NCI-H2029 treated with DMSO at 0.1 percent for 48 hours (cell line): ENCODE data around the gene RBM20.
"Not testable (repeated sequence)": the region's sequence is repeated elsewhere in the genome, so short reads cannot be mapped to it uniquely, and the experiment has no call there.

ENCODE experiments used
- DNase-seq: peaks from one replicate; lab custom pipeline; 2025; lab: John Stamatoyannopoulos, UW

RBM20 gene

DNA sequence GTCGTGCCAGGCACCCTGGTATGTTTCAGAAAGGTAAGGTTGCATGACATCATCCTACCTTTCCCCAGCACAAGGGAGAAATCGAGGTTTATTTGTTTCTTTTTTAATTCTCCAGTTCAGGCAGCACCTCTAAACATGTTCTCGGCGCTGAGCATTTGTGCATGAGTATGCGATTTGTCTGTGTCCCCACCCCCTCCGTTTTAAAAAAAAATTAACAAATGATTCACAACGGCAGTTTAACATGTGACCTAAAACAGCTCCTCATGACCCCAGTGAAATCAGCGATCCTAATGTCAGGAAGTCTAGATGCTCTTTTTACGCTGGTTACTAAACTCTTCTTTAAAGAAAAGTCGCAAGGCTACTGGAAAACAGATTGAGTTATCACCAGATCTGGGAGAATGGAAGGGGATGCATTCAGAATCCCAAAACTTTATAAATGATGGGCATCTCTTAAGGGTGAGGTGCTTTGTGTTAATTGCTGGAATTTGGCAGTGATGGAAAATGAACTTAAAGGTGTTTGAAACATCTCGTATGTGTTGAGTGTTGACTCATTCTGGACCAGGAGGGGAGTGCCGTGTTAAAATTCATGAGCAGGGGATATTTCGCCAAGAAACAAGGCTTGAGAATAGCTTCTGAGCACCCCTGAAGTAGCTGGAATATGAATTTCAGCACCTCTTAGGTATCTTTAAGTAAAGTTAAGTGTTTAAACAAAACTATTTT is 120.8 kb downstream of the RBM20 start:
- no peak for DNase-seq

DNA sequence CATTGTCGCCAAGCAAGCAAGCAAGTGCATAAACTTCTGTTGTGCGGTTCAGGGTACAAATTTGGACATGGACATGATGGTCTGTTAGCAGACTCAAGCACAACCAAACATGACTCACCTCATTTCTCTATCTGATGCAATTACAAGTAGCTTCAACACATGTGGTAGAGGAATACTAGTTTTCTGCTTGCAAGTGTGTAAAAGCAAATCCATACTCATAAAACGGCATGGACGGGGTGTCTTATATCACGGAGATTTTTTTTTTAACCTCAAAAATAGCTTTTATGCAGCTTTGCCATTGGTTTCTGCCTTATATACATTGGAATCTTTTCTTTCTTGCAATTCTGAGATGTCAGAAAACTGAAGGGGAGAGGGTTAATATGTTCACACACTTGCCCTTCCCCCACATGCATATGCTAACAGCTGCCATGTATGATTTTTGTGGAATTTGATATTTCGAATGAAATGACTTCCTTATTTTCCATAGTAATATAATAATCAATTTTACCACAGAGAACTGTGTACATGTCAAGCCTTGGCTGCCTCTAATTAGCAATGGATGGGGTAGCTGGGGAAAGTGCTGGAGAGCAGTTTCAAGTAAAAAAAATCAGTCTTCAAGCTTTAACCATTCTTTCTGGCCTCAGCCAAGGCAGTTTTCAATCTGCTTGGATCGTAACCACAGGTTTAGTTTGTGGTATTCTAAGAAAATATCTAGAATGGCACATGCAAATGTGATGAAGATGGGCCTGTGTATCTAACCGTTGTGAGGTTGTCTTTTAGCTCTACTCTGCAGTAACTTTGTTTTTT is 121.6 kb downstream of the RBM20 start:
- DNase-seq: no peak

DNA sequence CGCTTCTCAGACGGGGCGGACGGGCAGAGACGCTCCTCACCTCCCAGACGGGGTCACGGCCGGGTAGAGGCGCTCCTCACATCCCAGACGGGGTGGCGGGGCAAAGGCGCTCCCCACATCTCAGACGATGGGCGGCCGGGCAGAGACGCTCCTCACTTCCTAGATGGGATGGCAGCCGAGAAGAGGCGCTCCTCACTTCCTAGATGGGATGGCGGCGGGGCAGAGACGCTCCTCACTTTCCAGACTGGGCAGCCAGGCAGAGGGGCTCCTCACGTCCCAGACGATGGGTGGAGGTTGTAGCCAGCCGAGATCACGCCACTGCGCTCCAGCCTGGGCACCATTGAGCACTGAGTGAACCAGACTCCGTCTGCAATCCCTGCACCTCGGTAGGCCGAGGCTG is 123.5 kb downstream of the RBM20 start:
- DNase-seq: not testable (repeated sequence)

DNA sequence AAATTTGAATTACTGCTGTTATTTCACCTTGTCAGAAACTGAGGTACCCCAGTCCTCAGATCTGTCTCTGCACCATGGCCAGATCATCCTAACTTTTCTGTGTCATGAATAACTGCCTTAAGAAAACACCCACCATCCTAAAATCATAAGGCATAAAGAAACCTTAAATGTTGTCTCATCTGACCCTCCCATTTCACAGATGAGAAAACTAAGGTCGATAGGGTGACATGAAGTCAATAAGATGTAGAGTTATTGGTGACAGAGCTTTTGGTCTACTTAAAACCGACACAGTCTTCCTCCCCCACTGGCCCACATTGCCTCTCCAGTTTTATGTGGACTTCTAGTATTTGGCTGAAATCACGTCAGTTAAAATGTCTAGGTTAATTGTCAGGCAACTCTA is 126.1 kb downstream of the RBM20 start:
- DNase-seq: no peak

DNA sequence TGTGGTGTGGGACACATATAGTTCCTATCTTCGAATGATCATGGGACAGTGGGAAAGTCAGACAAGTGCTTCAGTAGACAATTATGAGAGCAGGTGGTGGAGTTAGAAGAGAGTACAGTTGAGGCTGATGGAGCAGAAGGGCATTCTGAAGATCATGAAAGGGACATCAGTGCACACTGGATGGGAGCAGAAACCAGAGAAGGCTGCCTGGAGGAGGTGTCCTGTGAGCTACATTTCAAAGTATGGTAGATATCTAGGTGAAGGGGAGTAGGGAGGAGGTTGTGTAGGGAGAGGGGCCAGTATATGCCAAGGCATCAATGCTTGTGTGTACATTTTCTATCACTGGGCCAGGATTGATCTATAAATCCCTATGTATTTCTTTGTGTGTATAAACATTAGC is 127.3 kb downstream of the RBM20 start:
- DNase-seq: no peak

DNA sequence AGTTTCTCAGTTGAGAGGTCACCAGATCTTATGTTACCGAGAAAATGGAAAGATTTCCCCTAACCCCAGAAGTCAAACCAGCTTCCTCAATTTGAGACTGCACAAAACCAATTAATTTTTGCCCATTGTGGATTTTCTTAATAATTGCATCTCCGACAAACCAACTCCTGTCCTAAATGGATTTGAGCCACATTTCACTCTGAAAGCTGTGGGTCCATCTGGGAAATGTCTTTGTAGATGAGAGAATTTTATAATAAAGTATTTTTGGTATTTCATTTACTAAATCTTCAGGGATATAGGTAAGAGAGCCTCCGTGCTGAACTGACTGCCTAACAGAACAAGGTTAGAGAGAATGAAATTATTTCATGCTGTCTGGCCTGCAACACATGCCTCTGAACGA is 127.9 kb downstream of the RBM20 start:
- no peak for DNase-seq

DNA sequence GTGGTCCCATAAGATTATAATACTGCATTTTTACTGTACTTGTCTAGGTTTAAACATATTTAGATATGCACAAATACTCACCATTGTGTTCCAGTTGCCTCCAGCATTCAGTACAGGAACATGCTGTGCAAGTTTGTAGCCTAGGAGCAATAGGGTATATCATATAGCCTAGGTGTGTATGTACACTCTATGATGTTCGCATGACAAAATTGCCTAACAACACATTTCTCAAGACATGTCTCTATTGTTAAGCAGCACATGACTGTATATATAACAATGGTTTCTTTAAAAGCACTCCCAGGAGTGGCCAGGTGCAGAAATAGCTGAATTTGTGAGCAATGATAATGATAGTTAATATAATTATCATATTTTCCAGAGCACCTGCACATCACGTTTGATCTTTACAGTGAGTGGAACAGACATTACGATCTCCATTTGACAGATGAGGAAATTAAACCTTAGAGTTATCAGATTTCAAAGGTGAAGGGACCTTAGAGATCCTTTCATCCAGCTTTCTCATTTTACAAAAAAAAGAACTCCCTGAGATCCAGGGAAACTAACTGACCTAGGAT is 128.4 kb downstream of the RBM20 start:
- DNase-seq: no peak

DNA sequence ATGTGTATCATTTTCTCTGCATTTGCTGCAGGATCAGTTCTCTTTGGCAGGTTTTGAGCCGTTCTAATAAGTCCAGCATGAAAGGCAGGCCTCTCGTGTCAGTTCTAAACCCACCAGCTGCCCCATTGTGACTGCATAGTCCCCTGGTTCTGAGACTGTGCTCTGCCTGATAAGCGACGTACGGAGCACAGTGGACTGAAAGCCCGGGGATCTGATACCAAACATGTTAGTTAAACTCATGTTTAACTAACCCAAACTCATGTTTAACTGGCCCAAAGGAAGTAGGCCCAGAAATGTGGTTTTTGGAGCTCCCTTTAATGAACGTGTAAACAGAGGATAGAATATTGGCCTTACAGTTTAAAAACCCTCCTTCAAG is 129.5 kb downstream of the RBM20 start:
- no peak for DNase-seq

DNA sequence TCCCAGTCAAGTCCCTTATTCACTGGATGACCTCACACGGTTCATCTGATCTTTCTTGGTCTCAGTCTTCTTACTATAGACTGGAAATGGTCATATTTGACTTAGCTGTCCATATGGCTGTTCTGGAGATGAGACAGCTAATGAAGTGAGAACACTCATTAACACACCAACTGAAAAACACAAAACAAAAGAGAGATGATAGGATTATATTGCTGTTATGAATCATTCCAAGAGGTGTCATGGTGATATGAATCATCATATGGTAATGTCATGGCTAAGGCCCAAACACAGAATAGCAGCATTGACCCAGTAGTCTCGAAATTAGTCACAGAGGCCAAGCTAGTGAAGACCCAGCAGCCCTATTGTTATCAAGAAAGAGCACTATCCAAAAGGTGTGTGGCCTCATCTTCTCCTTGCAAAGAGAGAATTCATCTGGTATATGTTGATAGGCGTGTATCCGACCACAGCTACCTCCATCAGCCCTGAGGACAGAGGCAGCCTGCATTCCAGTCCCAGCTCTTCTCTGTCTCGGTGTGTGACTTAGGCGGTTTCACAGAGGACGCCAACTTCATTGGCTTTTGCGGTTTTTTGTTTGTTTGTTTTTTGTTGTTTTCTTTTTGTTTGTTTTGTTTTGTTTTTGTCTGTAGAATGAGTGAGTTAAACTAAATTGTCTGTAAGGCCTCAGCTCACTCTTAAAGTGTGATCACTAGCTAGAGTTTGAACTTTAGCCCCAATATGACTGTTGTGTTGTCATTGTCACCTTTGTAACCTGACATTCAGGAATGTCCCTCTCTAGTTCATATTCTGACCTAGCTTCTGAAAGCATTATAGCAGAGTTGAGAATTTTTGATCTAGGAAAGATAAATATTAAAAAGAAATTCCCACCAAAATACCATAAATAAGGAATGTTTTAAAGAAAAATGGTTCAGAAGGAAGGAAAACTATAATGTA is 130.2 kb downstream of the RBM20 start:
- no peak for DNase-seq

DNA sequence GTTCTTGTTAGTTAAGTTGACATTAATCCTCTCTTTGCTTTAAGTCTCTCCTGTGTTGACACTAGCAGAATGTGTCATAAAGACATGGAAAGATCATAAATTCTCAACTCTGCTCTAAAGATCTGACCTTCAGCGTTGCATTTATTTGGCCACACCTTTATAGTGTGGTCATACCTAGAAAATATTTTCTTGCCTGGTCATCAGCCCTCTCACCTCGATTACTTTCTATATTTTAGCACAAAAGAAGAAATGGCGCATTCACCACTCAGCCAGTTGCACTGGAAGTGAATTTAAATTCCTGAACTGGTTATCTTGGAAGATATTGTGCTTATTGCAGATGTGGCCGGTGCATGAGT is 130.9 kb downstream of the RBM20 start:
- DNase-seq: no peak

DNA sequence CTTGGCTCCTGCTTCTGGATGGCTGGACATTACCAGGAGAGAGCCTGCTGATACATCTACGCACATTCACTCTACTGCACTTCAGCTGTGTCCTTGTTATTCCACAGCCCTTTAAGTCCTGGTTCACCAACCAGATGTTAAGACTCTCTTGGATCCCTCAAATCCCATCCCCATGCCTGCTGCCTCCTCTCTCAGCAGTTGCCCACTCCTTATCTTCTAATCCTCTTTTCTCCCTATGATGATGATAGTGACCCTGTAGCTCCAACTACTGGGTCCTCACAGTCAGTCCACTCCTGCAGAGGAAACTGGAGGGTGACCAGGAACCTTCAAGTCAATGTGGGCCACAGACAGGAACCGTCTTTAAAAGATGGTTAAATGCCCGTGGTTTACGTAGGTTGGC is 131.3 kb downstream of the RBM20 start:
- DNase-seq: no peak

DNA sequence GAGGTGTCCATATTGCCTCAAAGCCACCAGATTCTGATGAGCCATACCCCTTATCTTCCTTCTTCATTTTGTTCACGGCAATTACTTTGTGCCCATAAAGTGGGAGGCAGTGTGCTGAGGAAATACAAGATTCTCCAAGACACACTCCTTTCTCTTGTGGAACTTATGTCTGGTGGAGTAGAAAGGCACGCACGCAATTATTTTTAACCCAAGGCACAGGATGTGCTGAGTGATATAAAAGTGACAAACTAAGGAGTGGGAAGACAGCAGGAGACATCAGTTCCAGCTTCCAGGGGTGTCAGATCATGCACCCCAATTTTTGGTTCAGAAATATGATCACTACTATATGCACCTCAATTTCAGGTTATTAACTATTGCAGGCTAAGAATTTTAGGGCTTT is 132.9 kb downstream of the RBM20 start:
- no peak for DNase-seq

DNA sequence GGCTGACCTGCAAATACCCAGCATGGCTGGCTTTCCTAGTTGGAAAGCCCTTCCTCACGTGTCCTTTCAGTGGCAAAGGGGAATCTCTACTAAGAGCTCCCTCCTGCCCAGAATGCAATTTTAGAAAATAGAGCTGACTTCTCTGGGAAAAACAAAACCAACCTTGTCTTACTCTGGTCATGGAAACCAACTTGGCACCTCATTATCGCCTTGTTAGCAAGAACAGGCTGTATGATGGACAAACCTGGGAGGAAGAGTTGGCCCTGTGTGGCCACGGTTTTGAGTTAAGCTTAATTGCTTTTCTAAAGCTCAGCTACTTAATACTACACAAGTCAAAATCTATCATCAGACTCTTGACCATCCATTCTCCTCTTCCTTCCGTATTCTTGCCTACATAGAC is 133.5 kb downstream of the RBM20 start:
- no peak for DNase-seq

DNA sequence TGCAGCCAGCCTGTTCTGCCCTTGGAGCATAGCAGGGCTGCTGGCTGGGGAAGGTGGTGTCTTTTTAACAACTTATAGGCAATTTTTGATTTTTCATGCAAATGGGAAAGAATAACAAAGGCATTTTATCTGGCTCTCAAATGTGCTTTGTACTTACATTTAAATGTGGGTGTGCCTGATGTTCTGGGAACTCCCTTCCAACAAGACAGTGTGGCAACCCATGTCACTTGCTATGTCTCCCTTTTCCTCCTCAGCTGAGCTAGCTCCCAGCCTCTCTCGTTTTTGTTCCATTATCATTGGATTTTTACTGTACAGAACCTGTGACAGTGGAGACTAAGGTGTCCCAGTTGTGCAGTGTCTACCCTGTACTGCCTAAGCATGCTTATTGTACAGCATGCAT is 134.1 kb downstream of the RBM20 start:
- DNase-seq: no peak

DNA sequence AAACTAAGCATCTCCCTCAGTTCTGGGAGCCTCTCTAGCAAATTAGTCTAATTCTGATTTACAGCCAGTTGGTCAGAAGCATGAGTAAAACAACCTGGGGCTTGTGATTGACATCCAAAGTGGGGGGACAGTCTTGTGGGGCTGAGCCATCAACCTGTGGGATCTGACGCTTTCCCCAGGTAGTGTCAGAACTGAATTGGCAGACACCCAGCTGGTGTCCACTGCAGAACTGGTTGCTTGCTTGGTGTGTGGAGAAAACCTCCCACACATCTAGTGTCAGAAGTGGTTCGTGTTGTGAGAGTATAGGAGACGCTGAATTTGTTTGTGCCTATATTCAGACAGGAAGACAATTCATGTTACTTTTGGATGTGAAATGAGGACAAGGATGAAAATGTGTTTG is 135.4 kb downstream of the RBM20 start:
- no peak for DNase-seq

DNA sequence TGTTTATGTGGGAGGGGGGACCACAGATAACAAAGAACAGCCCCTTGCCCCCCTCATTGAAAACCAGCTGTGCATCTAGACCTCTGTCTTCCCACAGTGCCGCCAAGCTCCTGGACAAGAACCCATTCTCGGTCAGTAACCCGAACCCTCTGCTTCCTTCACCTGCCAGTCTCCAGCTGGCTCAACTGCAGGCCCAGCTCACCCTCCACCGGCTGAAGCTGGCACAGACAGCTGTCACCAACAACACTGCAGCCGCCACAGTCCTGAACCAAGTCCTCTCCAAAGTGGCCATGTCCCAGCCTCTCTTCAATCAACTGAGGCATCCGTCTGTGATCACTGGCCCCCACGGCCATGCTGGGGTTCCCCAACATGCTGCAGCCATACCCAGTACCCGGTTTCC is 136.6 kb downstream of the RBM20 start:
- DNase-seq: peak; percentile 33

DNA sequence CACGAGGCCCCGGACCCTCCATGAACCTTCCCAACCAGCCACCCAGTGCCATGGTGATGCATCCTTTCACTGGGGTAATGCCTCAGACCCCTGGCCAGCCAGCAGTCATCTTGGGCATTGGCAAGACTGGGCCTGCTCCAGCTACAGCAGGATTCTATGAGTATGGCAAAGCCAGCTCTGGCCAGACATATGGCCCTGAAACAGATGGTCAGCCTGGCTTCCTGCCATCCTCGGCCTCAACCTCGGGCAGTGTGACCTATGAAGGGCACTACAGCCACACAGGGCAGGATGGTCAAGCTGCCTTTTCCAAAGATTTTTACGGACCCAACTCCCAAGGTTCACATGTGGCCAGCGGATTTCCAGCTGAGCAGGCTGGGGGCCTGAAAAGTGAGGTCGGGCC is 137.0 kb downstream of the RBM20 start:
- DNase-seq: no peak

DNA sequence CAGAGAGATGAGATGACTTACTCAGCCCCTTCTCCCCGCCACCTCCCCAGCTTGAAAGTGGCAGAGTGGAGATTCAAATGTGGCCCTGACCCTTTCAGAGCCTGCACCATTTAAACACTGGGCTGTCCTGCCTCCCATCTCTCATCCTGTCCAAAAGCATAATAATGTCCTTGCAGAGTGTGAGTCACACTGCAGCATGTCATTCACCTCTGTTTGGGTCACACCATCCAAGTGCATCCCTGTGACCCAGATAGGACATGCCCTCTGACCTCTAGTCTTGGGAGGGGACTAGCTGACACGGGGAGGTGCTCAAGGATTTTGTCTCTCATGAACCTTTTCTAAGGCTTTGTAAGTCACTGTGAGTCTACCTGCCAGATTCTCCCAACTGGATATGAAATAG is 138.5 kb downstream of the RBM20 start:
- no peak for DNase-seq

DNA sequence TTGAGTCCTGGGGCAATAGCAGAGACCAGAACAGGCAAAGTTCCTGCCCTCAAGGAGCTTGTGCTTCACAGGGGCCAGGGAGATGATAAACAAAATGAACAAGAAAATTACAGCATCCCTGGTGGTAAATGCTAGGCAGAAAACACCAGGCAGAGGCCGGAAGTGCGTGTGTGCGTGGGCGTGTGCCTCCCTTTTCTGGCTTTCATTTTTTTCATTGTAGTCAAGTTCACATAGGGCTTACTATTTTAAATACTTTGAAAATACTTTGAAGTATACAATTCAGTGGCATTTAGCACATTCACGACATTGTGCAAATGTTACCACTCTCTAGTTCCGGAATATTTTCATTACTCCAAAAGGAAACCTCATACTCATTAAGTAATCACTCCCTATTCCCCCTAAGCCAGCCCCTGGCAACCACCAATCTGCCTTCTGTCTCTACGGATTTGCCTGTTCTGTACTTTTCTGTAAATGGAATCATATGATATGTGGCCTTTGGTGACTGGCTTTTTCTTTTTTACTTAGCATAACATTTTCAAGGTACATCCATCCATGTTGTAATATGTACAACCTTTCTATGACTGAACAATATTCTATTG is 139.5 kb downstream of the RBM20 start:
- DNase-seq: no peak

DNA sequence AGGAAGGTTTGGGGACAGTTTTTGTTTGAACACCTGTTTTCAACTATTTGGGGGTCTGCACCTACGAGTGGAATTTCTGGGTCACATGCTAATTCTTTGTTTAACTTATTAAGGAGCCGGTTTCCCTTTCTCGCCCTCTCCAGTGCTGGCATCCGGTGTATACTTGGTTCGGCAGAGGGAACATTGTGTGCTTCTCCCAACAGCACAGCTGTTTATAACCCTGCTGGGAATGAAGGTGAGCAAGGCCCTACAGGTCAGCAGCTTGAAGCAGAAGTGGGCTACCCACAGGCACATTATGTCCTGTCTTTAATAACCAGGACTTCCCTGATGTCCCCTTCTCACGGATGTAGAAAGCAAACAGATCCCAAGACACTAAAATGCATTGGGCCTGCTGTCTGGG is 140.1 kb downstream of the RBM20 start:
- DNase-seq: no peak

DNA sequence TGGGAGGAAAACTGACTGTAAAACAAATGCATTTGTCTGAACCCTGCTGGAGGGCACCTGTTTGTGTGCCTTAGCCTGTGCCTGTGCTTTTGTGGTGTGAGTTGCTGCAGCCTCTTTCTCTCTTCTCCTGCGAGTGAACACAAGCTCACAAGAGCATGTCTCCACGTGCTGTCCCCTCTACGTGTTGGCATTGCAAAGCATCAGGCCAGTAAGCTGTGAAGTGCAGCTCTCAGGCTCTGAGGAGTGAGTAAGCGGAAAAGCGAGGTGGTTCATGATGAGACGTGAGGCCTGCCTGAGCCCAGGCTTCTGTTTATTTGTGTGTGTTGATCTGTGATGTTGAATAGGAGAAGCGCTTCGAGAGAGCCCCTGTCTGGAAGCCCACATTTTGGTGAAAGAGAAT is 142.0 kb downstream of the RBM20 start:
- DNase-seq: no peak
